Activated CD4-positive, alpha-beta T cell treated with anti-CD3 and anti-CD28 coated beads, Interleukin-2, amount 10 ng/mL, durations not matched to agents 7 days and 5 days (primary cell): ENCODE data around the gene PEX14. TPM values are rescaled to one million over a fixed set of nuclear protein-coding genes. Genes with fewer than 3 reads are reported as not detected.

Source experiments
- CTCF ChIA-PET: fragments of 350-600 bp; sonication (Branson Sonifier 250); formaldehyde crosslinking; loops from one replicate; lab custom pipeline; 2021; ENCODE audit warnings: antibody characterized with exemption; lab: Charles Lee
- POLR2A ChIA-PET: fragments of 350-600 bp; sonication (Branson Sonifier 250); formaldehyde crosslinking; loops from one replicate; lab custom pipeline; 2021; ENCODE audit warnings: antibody characterized with exemption; lab: Charles Lee
- DNase-seq: peaks from one replicate; pipeline ENCODE4 v3.0.0-alpha.2; 2020
- H3K27ac Mint-ChIP-seq: one replicate; pipeline ENCODE4 v1.8.0; 2021; ENCODE audit warnings: mild to moderate bottlenecking, moderate library complexity, mixed read lengths
- H3K27me3 Mint-ChIP-seq: one replicate; pipeline ENCODE4 v1.8.0; 2021; ENCODE audit warnings: mixed read lengths
- H3K36me3 Mint-ChIP-seq: one replicate; pipeline ENCODE4 v1.8.0; 2021; ENCODE audit warnings: low read depth, mixed read lengths
- H3K4me1 Mint-ChIP-seq: one replicate; pipeline ENCODE4 v1.8.0; 2021; ENCODE audit warnings: mixed read lengths
- H3K4me3 Mint-ChIP-seq: one replicate; pipeline ENCODE4 v1.8.0; 2021; ENCODE audit warnings: mild to moderate bottlenecking, moderate library complexity, mixed read lengths
- H3K9me3 Mint-ChIP-seq: one replicate; pipeline ENCODE4 v1.8.0; 2021; ENCODE audit warnings: mixed read lengths
- total RNA-seq, 2 experiments: library from RNA; stranded (reverse); gene quantifications; one replicate each; pipeline ENCODE4 v1.2.3, GENCODE V29; 2021

The PEX14 gene
- total RNA-seq, 2 experiments from 2014 or later = 23.4 to 24.4 TPM

DNA sequence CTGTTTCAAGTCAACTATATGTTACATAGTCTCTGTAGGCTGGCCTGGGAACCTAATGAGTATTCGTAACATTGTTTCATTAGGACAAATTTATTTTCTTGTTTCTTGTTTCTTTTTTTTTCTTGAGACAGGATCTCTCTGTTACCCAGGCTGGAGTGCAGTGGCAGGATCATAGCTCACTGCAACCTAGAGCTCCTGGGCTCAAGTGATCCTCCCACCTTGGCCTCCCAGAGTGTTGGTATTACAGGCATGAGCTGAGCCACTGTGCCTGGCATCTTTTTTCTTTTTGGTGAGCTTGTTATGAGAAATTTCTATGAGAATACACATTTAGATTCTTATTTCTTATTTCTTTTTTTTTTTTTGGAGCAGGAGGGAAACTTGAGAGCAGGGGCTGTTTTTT is 37.7 kb upstream of the PEX14 start:
- H3K4me1 Mint-ChIP-seq = peaks cover 2% of the 10 kb centered on the region
- H3K9me3 Mint-ChIP-seq = no peaks in the 10 kb centered on the region
- peaks cover 6% of the 10 kb centered on the region for H3K36me3 Mint-ChIP-seq
- H3K27me3 Mint-ChIP-seq = no peaks in the 10 kb centered on the region
- CTCF ChIA-PET = interaction anchor here (0.7 to 1.8 kb wide), 4 partner anchors 9 to 67 kb away, joined by 3 to 5 read pairs (median 4); no protein-coding TSS in a partner anchor
- H3K27ac Mint-ChIP-seq = no peak overlapping the region
- DNase-seq = no peak
- no peak overlapping the region for H3K4me3 Mint-ChIP-seq
- POLR2A ChIA-PET = no interaction called here

GRCh38 chr1:10438677-10439163 is 36.0 kb upstream of the PEX14 start:
- Mint-ChIP-seq H3K4me3 (no peak overlapping the region), H3K9me3 (no peaks in the 10 kb centered on the region), H3K27ac (no peak overlapping the region), H3K36me3 (peaks cover 6% of the 10 kb centered on the region), H3K4me1 (no peaks in the 10 kb centered on the region), H3K27me3 (no peaks in the 10 kb centered on the region)
- ChIA-PET POLR2A (no interaction called here), CTCF (interaction anchor here (0.8 kb wide), 1 partner anchor 15 kb away, joined by 3 read pairs; no protein-coding TSS in a partner anchor)
- no peak for DNase-seq

GRCh38 chr1:10440305-10440704 is 34.4 kb upstream of the PEX14 start:
- H3K4me1 Mint-ChIP-seq = no peaks in the 10 kb centered on the region
- no peaks in the 10 kb centered on the region for H3K9me3 Mint-ChIP-seq
- no peak overlapping the region for H3K4me3 Mint-ChIP-seq
- H3K27me3 Mint-ChIP-seq = no peaks in the 10 kb centered on the region
- DNase-seq = no peak
- ChIA-PET POLR2A (no interaction called here), CTCF (no interaction called here)
- H3K36me3 Mint-ChIP-seq = peaks cover 8% of the 10 kb centered on the region
- no peak overlapping the region for H3K27ac Mint-ChIP-seq

DNA sequence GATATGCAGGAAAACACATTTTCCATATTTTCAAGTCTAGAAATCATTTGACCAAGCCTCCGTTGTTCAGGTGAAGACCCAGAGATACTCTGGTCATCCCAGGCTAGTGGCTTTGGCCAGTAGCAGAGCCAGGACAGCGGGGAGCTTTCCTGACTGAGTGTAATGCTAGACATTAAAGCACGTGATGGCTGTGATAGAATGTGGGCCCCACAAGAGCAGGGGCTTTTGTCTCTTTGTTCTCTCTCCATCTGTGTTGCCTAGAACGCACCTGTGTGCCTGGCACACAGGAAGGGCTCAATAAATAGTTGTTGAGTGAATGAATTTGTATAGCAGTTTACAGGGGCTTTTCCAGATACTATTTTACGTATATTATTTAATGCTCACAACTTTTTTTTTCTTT is 34.0 kb upstream of the PEX14 start:
- H3K27ac Mint-ChIP-seq = no peak overlapping the region

GRCh38 chr1:10444248-10444647 is 30.5 kb upstream of the PEX14 start:
- Mint-ChIP-seq H3K4me3 (no peak overlapping the region), H3K9me3 (no peaks in the 10 kb centered on the region), H3K4me1 (no peaks in the 10 kb centered on the region), H3K27me3 (no peaks in the 10 kb centered on the region), H3K27ac (no peak overlapping the region), H3K36me3 (peaks cover 8% of the 10 kb centered on the region)
- no peak for DNase-seq
- ChIA-PET POLR2A (no interaction called here), CTCF (interaction anchor here (3.8 kb wide), 1 partner anchor 14 kb away, joined by 16 read pairs; the partner anchor contains the start of gene CENPS)

More for the DNA sequence above, 34.0 kb upstream of the PEX14 start:
- no peak for DNase-seq
- peaks cover 8% of the 10 kb centered on the region for H3K36me3 Mint-ChIP-seq
- no peaks in the 10 kb centered on the region for H3K27me3 Mint-ChIP-seq
- POLR2A ChIA-PET = no interaction called here
- H3K4me1 Mint-ChIP-seq = no peaks in the 10 kb centered on the region
- no peaks in the 10 kb centered on the region for H3K9me3 Mint-ChIP-seq
- H3K4me3 Mint-ChIP-seq = no peak overlapping the region
- CTCF ChIA-PET = no interaction called here

GRCh38 chr1:10444795-10445397 is 29.9 kb upstream of the PEX14 start:
- no peaks in the 10 kb centered on the region for H3K4me1 Mint-ChIP-seq
- CTCF ChIA-PET = interaction anchor here (3.8 kb wide), 1 partner anchor 15 kb away, joined by 16 read pairs; the partner anchor contains the start of gene CENPS
- H3K27ac Mint-ChIP-seq = no peak overlapping the region
- POLR2A ChIA-PET = interaction anchor here (0.7 kb wide), 1 partner anchor 20 kb away, joined by 3 read pairs; no protein-coding TSS in a partner anchor
- H3K9me3 Mint-ChIP-seq = no peaks in the 10 kb centered on the region
- no peak for DNase-seq
- H3K36me3 Mint-ChIP-seq = peaks cover 8% of the 10 kb centered on the region
- H3K4me3 Mint-ChIP-seq = no peak overlapping the region
- no peaks in the 10 kb centered on the region for H3K27me3 Mint-ChIP-seq

- Mint-ChIP-seq H3K4me3 (no peak overlapping the region), H3K27me3 (no peaks in the 10 kb centered on the region), H3K27ac (no peak overlapping the region), H3K36me3 (peaks cover 2% of the 10 kb centered on the region), H3K9me3 (no peaks in the 10 kb centered on the region), H3K4me1 (no peaks in the 10 kb centered on the region)
- no peak for DNase-seq
- ChIA-PET CTCF (interaction anchor here (0.7 to 3.8 kb wide), 4 partner anchors 17 to 226 kb away, joined by 3 to 16 read pairs (median 4); partner anchors contain the start of gene CENPS), POLR2A (no interaction called here)
These were observed 27.8 kb upstream of the PEX14 start for GRCh38 chr1:10446790-10447422.

DNA sequence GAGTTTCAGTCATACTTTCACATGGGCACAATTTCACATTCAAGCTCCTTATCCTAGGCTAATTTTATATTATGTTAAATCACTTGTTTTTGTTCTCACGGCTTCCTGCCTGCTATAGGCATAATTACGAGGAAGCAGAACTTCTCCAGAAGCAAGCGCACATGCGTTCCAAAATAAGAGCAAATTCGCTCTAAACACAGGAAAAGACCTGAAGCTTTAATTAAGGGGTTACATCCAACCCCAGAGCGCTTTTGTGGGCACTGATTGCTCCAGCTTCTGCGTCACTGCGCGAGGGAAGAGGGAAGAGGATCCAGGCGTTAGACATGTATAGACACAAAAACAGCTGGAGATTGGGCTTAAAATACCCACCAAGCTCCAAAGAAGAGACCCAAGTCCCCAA is 25.0 kb upstream of the PEX14 start, which contains the start of gene CORT:
Gene CORT, plus strand, starts transcription at position 281 of the 400 bp plus-strand sequence. CDS start 193 bp downstream, outside the sequence.
- Mint-ChIP-seq H3K27me3 (no peaks in the 10 kb centered on the region), H3K9me3 (no peaks in the 10 kb centered on the region), H3K36me3 (no peaks in the 10 kb centered on the region), H3K4me1 (no peaks in the 10 kb centered on the region), H3K4me3 (no peak within 1 kb of the TSS), H3K27ac (no peak within 1 kb of the TSS)
- POLR2A ChIA-PET = interaction anchor here (0.6 kb wide), 1 partner anchor 421 kb away, joined by 3 read pairs; no protein-coding TSS in a partner anchor
- no peak for DNase-seq
- CTCF ChIA-PET = interaction anchor here (0.5 kb wide), 1 partner anchor 533 kb away, joined by 3 read pairs; no protein-coding TSS in a partner anchor

GRCh38 chr1:10450156-10450814 is 24.5 kb upstream of the PEX14 start:
- ChIA-PET CTCF (no interaction called here), POLR2A (no interaction called here)
- DNase-seq = no peak
- H3K36me3 Mint-ChIP-seq = no peaks in the 10 kb centered on the region
- H3K27me3 Mint-ChIP-seq = no peaks in the 10 kb centered on the region
- H3K9me3 Mint-ChIP-seq = no peaks in the 10 kb centered on the region
- H3K27ac Mint-ChIP-seq = no peak overlapping the region
- H3K4me3 Mint-ChIP-seq = no peak overlapping the region
- H3K4me1 Mint-ChIP-seq = no peaks in the 10 kb centered on the region

DNA sequence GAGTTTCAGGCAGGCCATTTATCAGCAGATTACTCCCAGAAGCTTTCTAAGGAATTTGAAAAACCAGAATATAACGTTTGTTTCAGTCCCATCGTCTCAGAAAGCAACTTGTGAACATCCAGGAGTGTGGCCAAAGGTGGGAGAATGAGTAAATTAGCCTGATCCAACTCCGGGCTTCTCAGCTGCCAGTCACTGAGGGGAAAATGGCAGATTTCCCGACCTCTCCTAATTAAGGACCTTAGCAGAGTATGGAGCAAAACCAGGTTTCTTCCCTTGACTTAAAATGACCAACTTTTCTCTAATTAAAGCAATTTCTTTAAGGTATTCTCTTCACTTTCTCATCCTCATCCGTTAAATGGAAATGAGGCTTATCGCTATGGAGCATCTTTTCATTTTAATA is 23.9 kb upstream of the PEX14 start:
- H3K27ac Mint-ChIP-seq = no peak overlapping the region
- no peaks in the 10 kb centered on the region for H3K4me1 Mint-ChIP-seq
- H3K36me3 Mint-ChIP-seq = no peaks in the 10 kb centered on the region
- no peak for DNase-seq
- ChIA-PET CTCF (no interaction called here), POLR2A (no interaction called here)
- no peaks in the 10 kb centered on the region for H3K9me3 Mint-ChIP-seq
- H3K4me3 Mint-ChIP-seq = no peak overlapping the region
- H3K27me3 Mint-ChIP-seq = no peaks in the 10 kb centered on the region

DNA sequence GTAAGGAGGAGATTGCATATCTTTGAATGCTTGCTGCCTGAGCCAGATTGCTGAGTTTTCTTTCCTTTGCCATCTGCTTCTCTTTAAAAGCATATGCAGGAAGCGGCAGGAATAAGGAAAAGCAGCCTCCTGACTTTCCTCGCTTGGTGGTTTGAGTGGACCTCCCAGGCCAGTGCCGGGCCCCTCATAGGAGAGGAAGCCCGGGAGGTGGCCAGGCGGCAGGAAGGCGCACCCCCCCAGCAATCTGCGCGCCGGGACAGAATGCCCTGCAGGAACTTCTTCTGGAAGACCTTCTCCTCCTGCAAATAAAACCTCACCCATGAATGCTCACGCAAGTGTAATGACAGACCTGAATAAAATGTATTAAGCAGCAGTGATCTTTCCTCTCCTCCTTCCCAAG is 23.5 kb upstream of the PEX14 start:
- CTCF ChIA-PET = interaction anchor here (0.6 to 1.4 kb wide), 2 partner anchors 20 to 825 kb away, joined by 3 read pairs; no protein-coding TSS in a partner anchor
- Mint-ChIP-seq H3K36me3 (peaks cover 4% of the 10 kb centered on the region), H3K27ac (no peak overlapping the region), H3K9me3 (no peaks in the 10 kb centered on the region), H3K27me3 (no peaks in the 10 kb centered on the region), H3K4me3 (no peak overlapping the region), H3K4me1 (peaks cover 3% of the 10 kb centered on the region)
- POLR2A ChIA-PET = no interaction called here
- no peak for DNase-seq

- CTCF ChIA-PET = interaction anchor here (1.1 kb wide), 2 partner anchors 22 to 37 kb away, joined by 3 read pairs; no protein-coding TSS in a partner anchor
- Mint-ChIP-seq H3K36me3 (peaks cover 15% of the 10 kb centered on the region), H3K4me3 (no peak overlapping the region), H3K9me3 (no peaks in the 10 kb centered on the region), H3K27me3 (no peaks in the 10 kb centered on the region), H3K27ac (peak overlapping the region; percentile 54), H3K4me1 (peaks cover 27% of the 10 kb centered on the region)
- POLR2A ChIA-PET = no interaction called here
- DNase-seq = no peak
These were observed 18.7 kb upstream of the PEX14 start for GRCh38 chr1:10456048-10456447.
